ENCODE results near the gene CFAP61. TPM values are rescaled to one million over a fixed set of nuclear protein-coding genes. Genes with fewer than 3 reads are reported as not detected.

CFAP61 gene
- total RNA-seq, 1 experiment from 2014 or later: not detected

- Histone ChIP-seq H3K4me3 (ENCODE audit: low read length) (no peak overlapping the region), H3K4me1 (ENCODE audit: insufficient read depth, low read length) (no peaks in the 10 kb centered on the region), H3K79me2 (ENCODE audit: low read length) (no peaks in the 10 kb centered on the region), H3K27ac (ENCODE audit: low read length) (no peak overlapping the region), H3K9ac (ENCODE audit: low read length) (no peak overlapping the region), H3K9me2 (replicated peaks; ENCODE audit: low read length) (no peaks in the 10 kb centered on the region), H3K27me3 (ENCODE audit: low read length) (peaks cover 86% of the 10 kb centered on the region), H3K36me3 (ENCODE audit: low read depth, low read length) (no peaks in the 10 kb centered on the region), H2AFZ (ENCODE audit: low read length) (no peak overlapping the region), H3K4me2 (ENCODE audit: low read length) (no peak overlapping the region), H3F3A (ENCODE audit: low read length, unreplicated experiment) (no peaks in the 10 kb centered on the region), H3K9me3 (ENCODE audit: low read length) (no peaks in the 10 kb centered on the region), H4K20me1 (ENCODE audit: low read length) (no peaks in the 10 kb centered on the region)
- intact Hi-C loops (cut with micrococcal nuclease): no loop called here
- no TSS peak for BruUV-seq (replicated peaks)
- TF ChIP-seq, protein P1, sequence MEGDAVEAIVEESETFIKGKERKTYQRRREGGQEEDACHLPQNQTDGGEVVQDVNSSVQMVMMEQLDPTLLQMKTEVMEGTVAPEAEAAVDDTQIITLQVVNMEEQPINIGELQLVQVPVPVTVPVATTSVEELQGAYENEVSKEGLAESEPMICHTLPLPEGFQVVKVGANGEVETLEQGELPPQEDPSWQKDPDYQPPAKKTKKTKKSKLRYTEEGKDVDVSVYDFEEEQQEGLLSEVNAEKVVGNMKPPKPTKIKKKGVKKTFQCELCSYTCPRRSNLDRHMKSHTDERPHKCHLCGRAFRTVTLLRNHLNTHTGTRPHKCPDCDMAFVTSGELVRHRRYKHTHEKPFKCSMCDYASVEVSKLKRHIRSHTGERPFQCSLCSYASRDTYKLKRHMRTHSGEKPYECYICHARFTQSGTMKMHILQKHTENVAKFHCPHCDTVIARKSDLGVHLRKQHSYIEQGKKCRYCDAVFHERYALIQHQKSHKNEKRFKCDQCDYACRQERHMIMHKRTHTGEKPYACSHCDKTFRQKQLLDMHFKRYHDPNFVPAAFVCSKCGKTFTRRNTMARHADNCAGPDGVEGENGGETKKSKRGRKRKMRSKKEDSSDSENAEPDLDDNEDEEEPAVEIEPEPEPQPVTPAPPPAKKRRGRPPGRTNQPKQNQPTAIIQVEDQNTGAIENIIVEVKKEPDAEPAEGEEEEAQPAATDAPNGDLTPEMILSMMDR (conservative IDR thresholded peaks at IDR 0.05; ENCODE audit: low read depth, low read length): no peak
- TF ChIP-seq EZH2 (IDR thresholded peaks at IDR 0.05; ENCODE audit: low read length, unreplicated experiment) (no peak), EZH2phosphoT487 (IDR thresholded peaks at IDR 0.05; ENCODE audit: borderline replicate concordance, low read length) (no peak)
- ATAC-seq (no peak), DNase-seq (no peak)
- CTCF ChIA-PET: no interaction called here
- POLR2A ChIA-PET (ENCODE audit: unreplicated experiment): no interaction called here
Measured at GRCh38 chr20:20251836-20252235, 199.5 kb downstream of the CFAP61 start.

- no peaks in the 10 kb centered on the region for H3K9me2 ChIP-seq (replicated peaks; ENCODE audit: low read length)
- TF ChIP-seq EZH2 (IDR thresholded peaks at IDR 0.05; ENCODE audit: low read length, unreplicated experiment) (no peak), EZH2phosphoT487 (IDR thresholded peaks at IDR 0.05; ENCODE audit: borderline replicate concordance, low read length) (no peak)
- TF ChIP-seq, protein P1 (conservative IDR thresholded peaks at IDR 0.05; ENCODE audit: low read depth, low read length): no peak
- H3K9me3 ChIP-seq (ENCODE audit: low read length): no peaks in the 10 kb centered on the region
- H3K9ac ChIP-seq (ENCODE audit: low read length): no peak overlapping the region
- no peaks in the 10 kb centered on the region for H3K36me3 ChIP-seq (ENCODE audit: low read depth, low read length)
- H2AFZ ChIP-seq (ENCODE audit: low read length): no peak overlapping the region
- ChIA-PET CTCF (no interaction called here), POLR2A (ENCODE audit: unreplicated experiment) (no interaction called here)
- H3K79me2 ChIP-seq (ENCODE audit: low read length): no peaks in the 10 kb centered on the region
- H3F3A ChIP-seq (ENCODE audit: low read length, unreplicated experiment): no peaks in the 10 kb centered on the region
- intact Hi-C loops (cut with micrococcal nuclease): no loop called here
- no peaks in the 10 kb centered on the region for H4K20me1 ChIP-seq (ENCODE audit: low read length)
- ATAC-seq (no peak), DNase-seq (no peak)
- no TSS peak for BruUV-seq (replicated peaks)
- H3K27ac ChIP-seq (ENCODE audit: low read length): no peak overlapping the region
- H3K4me1 ChIP-seq (ENCODE audit: insufficient read depth, low read length): no peaks in the 10 kb centered on the region
- no peak overlapping the region for H3K4me2 ChIP-seq (ENCODE audit: low read length)
- no peak overlapping the region for H3K4me3 ChIP-seq (ENCODE audit: low read length)
- H3K27me3 ChIP-seq (ENCODE audit: low read length): peaks cover 77% of the 10 kb centered on the region
Measured at GRCh38 chr20:20253039-20253743, 200.9 kb downstream of the CFAP61 start.

GRCh38 chr20:20253744-20254330 lies 201.5 kb downstream of the CFAP61 start:
- H3K4me3 ChIP-seq (ENCODE audit: low read length): no peak overlapping the region
- TF ChIP-seq, protein P1 (conservative IDR thresholded peaks at IDR 0.05; ENCODE audit: low read depth, low read length): no peak
- TF ChIP-seq EZH2phosphoT487 (IDR thresholded peaks at IDR 0.05; ENCODE audit: borderline replicate concordance, low read length): no peak
- TF ChIP-seq EZH2 (IDR thresholded peaks at IDR 0.05; ENCODE audit: low read length, unreplicated experiment): no peak
- intact Hi-C loops (cut with micrococcal nuclease): no loop called here
- H3F3A ChIP-seq (ENCODE audit: low read length, unreplicated experiment): no peaks in the 10 kb centered on the region
- no peaks in the 10 kb centered on the region for H3K4me1 ChIP-seq (ENCODE audit: insufficient read depth, low read length)
- no peaks in the 10 kb centered on the region for H3K79me2 ChIP-seq (ENCODE audit: low read length)
- BruUV-seq (replicated peaks): no TSS peak
- no peak overlapping the region for H3K27ac ChIP-seq (ENCODE audit: low read length)
- ATAC-seq (no peak), DNase-seq (no peak)
- no peaks in the 10 kb centered on the region for H3K36me3 ChIP-seq (ENCODE audit: low read depth, low read length)
- no peak overlapping the region for H3K9ac ChIP-seq (ENCODE audit: low read length)
- H3K9me3 ChIP-seq (ENCODE audit: low read length): no peaks in the 10 kb centered on the region
- CTCF ChIA-PET: no interaction called here
- H4K20me1 ChIP-seq (ENCODE audit: low read length): no peaks in the 10 kb centered on the region
- no peak overlapping the region for H2AFZ ChIP-seq (ENCODE audit: low read length)
- no peak overlapping the region for H3K4me2 ChIP-seq (ENCODE audit: low read length)
- no peaks in the 10 kb centered on the region for H3K9me2 ChIP-seq (replicated peaks; ENCODE audit: low read length)
- peaks cover 77% of the 10 kb centered on the region for H3K27me3 ChIP-seq (ENCODE audit: low read length)
- POLR2A ChIA-PET (ENCODE audit: unreplicated experiment): no interaction called here
